Activated CD4-positive, alpha-beta T cell treated with anti-CD3 and anti-CD28 coated beads, Interleukin-2, amount 10 ng/mL, durations not matched to agents 7 days and 5 days (primary cell): ENCODE measurements around the gene CNGA3. TPM values are rescaled to one million over a fixed set of nuclear protein-coding genes. Genes with fewer than 3 reads are reported as not detected.
"Not testable (repeated sequence)": the region's sequence is repeated elsewhere in the genome, so short reads cannot be mapped to it uniquely, and the experiment has no call there.

Source experiments
- CTCF ChIA-PET: fragments of 350-600 bp; sonication (Branson Sonifier 250); formaldehyde crosslinking; loops from one replicate; lab custom pipeline; 2021; ENCODE audit warnings: antibody characterized with exemption; lab: Charles Lee
- POLR2A ChIA-PET: fragments of 350-600 bp; sonication (Branson Sonifier 250); formaldehyde crosslinking; loops from one replicate; lab custom pipeline; 2021; ENCODE audit warnings: antibody characterized with exemption; lab: Charles Lee
- DNase-seq: peaks from one replicate; pipeline ENCODE4 v3.0.0-alpha.2; 2020
- H3K27ac Mint-ChIP-seq: one replicate; pipeline ENCODE4 v1.8.0; 2021; ENCODE audit warnings: mild to moderate bottlenecking, moderate library complexity, mixed read lengths
- H3K27me3 Mint-ChIP-seq: one replicate; pipeline ENCODE4 v1.8.0; 2021; ENCODE audit warnings: mixed read lengths
- H3K36me3 Mint-ChIP-seq: one replicate; pipeline ENCODE4 v1.8.0; 2021; ENCODE audit warnings: low read depth, mixed read lengths
- H3K4me1 Mint-ChIP-seq: one replicate; pipeline ENCODE4 v1.8.0; 2021; ENCODE audit warnings: mixed read lengths
- H3K4me3 Mint-ChIP-seq: one replicate; pipeline ENCODE4 v1.8.0; 2021; ENCODE audit warnings: mild to moderate bottlenecking, moderate library complexity, mixed read lengths
- H3K9me3 Mint-ChIP-seq: one replicate; pipeline ENCODE4 v1.8.0; 2021; ENCODE audit warnings: mixed read lengths
- total RNA-seq, 2 experiments: library from RNA; stranded (reverse); gene quantifications; one replicate each; pipeline ENCODE4 v1.2.3, GENCODE V29; 2021

Gene CNGA3
- total RNA-seq, 2 experiments from 2014 or later, result not detected

- Mint-ChIP-seq H3K4me3 (no peak overlapping the region), H3K27me3 (peaks cover 34% of the 10 kb centered on the region), H3K9me3 (no peaks in the 10 kb centered on the region), H3K36me3 (no peaks in the 10 kb centered on the region), H3K4me1 (no peaks in the 10 kb centered on the region), H3K27ac (no peak overlapping the region)
- DNase-seq, result no peak
- ChIA-PET CTCF (no interaction called here), POLR2A (no interaction called here)
These were observed 35.2 kb upstream of the CNGA3 start for GRCh38 chr2:98311090-98311489.

- peaks cover 37% of the 10 kb centered on the region for H3K27me3 Mint-ChIP-seq
- ChIA-PET CTCF (no interaction called here), POLR2A (no interaction called here)
- no peaks in the 10 kb centered on the region for H3K36me3 Mint-ChIP-seq
- DNase-seq, result no peak
- no peaks in the 10 kb centered on the region for H3K4me1 Mint-ChIP-seq
- no peak overlapping the region for H3K4me3 Mint-ChIP-seq
- no peak overlapping the region for H3K27ac Mint-ChIP-seq
- no peaks in the 10 kb centered on the region for H3K9me3 Mint-ChIP-seq
These were observed 34.3 kb upstream of the CNGA3 start for GRCh38 chr2:98311771-98312545.

GRCh38 chr2:98313492-98314250 is 32.6 kb upstream of the CNGA3 start:
- no peak overlapping the region for H3K4me3 Mint-ChIP-seq
- peaks cover 2% of the 10 kb centered on the region for H3K9me3 Mint-ChIP-seq

GRCh38 chr2:98314251-98314650 is 32.0 kb upstream of the CNGA3 start:
- peaks cover 31% of the 10 kb centered on the region for H3K27me3 Mint-ChIP-seq
- H3K27ac Mint-ChIP-seq, result no peak overlapping the region
- DNase-seq, result no peak
- ChIA-PET CTCF (interaction anchor here (1.0 kb wide), 1 partner anchor 600 kb away, joined by 3 read pairs; no protein-coding TSS in a partner anchor), POLR2A (no interaction called here)
- peaks cover 3% of the 10 kb centered on the region for H3K9me3 Mint-ChIP-seq
- no peaks in the 10 kb centered on the region for H3K4me1 Mint-ChIP-seq
- H3K4me3 Mint-ChIP-seq, result no peak overlapping the region
- H3K36me3 Mint-ChIP-seq, result no peaks in the 10 kb centered on the region

More at GRCh38 chr2:98313492-98314250, 32.6 kb upstream of the CNGA3 start:
- no peaks in the 10 kb centered on the region for H3K4me1 Mint-ChIP-seq
- H3K27me3 Mint-ChIP-seq, result peaks cover 31% of the 10 kb centered on the region
- H3K27ac Mint-ChIP-seq, result no peak overlapping the region
- POLR2A ChIA-PET, result no interaction called here
- CTCF ChIA-PET, result interaction anchor here (1.0 kb wide), 1 partner anchor 600 kb away, joined by 3 read pairs; no protein-coding TSS in a partner anchor
- no peak for DNase-seq
- H3K36me3 Mint-ChIP-seq, result no peaks in the 10 kb centered on the region

GRCh38 chr2:98315957-98316356 is 30.3 kb upstream of the CNGA3 start:
- Mint-ChIP-seq H3K4me1 (no peaks in the 10 kb centered on the region), H3K36me3 (no peaks in the 10 kb centered on the region), H3K27me3 (peaks cover 21% of the 10 kb centered on the region), H3K9me3 (peaks cover 12% of the 10 kb centered on the region), H3K4me3 (no peak overlapping the region), H3K27ac (no peak overlapping the region)
- ChIA-PET POLR2A (no interaction called here), CTCF (no interaction called here)
- DNase-seq, result no peak

GRCh38 chr2:98317214-98317613 is 29.0 kb upstream of the CNGA3 start:
- no peaks in the 10 kb centered on the region for H3K36me3 Mint-ChIP-seq
- H3K4me3 Mint-ChIP-seq, result no peak overlapping the region
- no peak for DNase-seq
- CTCF ChIA-PET, result no interaction called here
- POLR2A ChIA-PET, result no interaction called here
- peaks cover 20% of the 10 kb centered on the region for H3K9me3 Mint-ChIP-seq
- no peak overlapping the region for H3K27ac Mint-ChIP-seq
- peaks cover 21% of the 10 kb centered on the region for H3K27me3 Mint-ChIP-seq
- no peaks in the 10 kb centered on the region for H3K4me1 Mint-ChIP-seq

- Mint-ChIP-seq H3K9me3 (peaks cover 22% of the 10 kb centered on the region), H3K27me3 (peaks cover 17% of the 10 kb centered on the region)
- CTCF ChIA-PET, H3K4me3 Mint-ChIP-seq, POLR2A ChIA-PET, H3K36me3 Mint-ChIP-seq, H3K27ac Mint-ChIP-seq, DNase-seq, H3K4me1 Mint-ChIP-seq: not testable (repeated sequence)
These were observed 26.1 kb upstream of the CNGA3 start for GRCh38 chr2:98320171-98320570.

GRCh38 chr2:98324181-98324580 is 22.1 kb upstream of the CNGA3 start:
- H3K36me3 Mint-ChIP-seq, result no peaks in the 10 kb centered on the region
- no peaks in the 10 kb centered on the region for H3K4me1 Mint-ChIP-seq
- no peak overlapping the region for H3K4me3 Mint-ChIP-seq
- H3K27me3 Mint-ChIP-seq, result peaks cover 16% of the 10 kb centered on the region
- POLR2A ChIA-PET, result no interaction called here
- H3K27ac Mint-ChIP-seq, result no peak overlapping the region
- peaks cover 20% of the 10 kb centered on the region for H3K9me3 Mint-ChIP-seq
- no peak for DNase-seq
- CTCF ChIA-PET, result no interaction called here

- Mint-ChIP-seq H3K9me3 (peaks cover 2% of the 10 kb centered on the region), H3K27ac (no peak overlapping the region), H3K27me3 (peaks cover 22% of the 10 kb centered on the region), H3K4me3 (no peak overlapping the region), H3K36me3 (no peaks in the 10 kb centered on the region), H3K4me1 (no peaks in the 10 kb centered on the region)
- ChIA-PET CTCF (no interaction called here), POLR2A (no interaction called here)
- DNase-seq, result no peak
These were observed 18.5 kb upstream of the CNGA3 start for GRCh38 chr2:98327776-98328175.

GRCh38 chr2:98329549-98329948 is 16.7 kb upstream of the CNGA3 start:
- no peak for DNase-seq
- Mint-ChIP-seq H3K36me3 (no peaks in the 10 kb centered on the region), H3K27me3 (peaks cover 25% of the 10 kb centered on the region), H3K27ac (no peak overlapping the region), H3K4me3 (no peak overlapping the region), H3K9me3 (no peaks in the 10 kb centered on the region), H3K4me1 (no peaks in the 10 kb centered on the region)
- POLR2A ChIA-PET, result no interaction called here
- CTCF ChIA-PET, result no interaction called here

- Mint-ChIP-seq H3K4me1 (no peaks in the 10 kb centered on the region), H3K27me3 (peaks cover 31% of the 10 kb centered on the region), H3K36me3 (no peaks in the 10 kb centered on the region), H3K4me3 (no peak overlapping the region), H3K9me3 (no peaks in the 10 kb centered on the region), H3K27ac (no peak overlapping the region)
- ChIA-PET CTCF (no interaction called here), POLR2A (no interaction called here)
- DNase-seq, result no peak
These were observed 13.3 kb upstream of the CNGA3 start for GRCh38 chr2:98332989-98333388.

GRCh38 chr2:98333922-98334321 is 12.3 kb upstream of the CNGA3 start:
- H3K27ac Mint-ChIP-seq, result no peak overlapping the region
- H3K27me3 Mint-ChIP-seq, result peaks cover 32% of the 10 kb centered on the region
- no peaks in the 10 kb centered on the region for H3K4me1 Mint-ChIP-seq
- no peak overlapping the region for H3K4me3 Mint-ChIP-seq
- ChIA-PET CTCF (no interaction called here), POLR2A (no interaction called here)
- DNase-seq, result no peak
- H3K9me3 Mint-ChIP-seq, result no peaks in the 10 kb centered on the region
- H3K36me3 Mint-ChIP-seq, result no peaks in the 10 kb centered on the region

- CTCF ChIA-PET, result no interaction called here
- DNase-seq, result no peak
- H3K4me1 Mint-ChIP-seq, result no peaks in the 10 kb centered on the region
- H3K27ac Mint-ChIP-seq, result no peak overlapping the region
- H3K9me3 Mint-ChIP-seq, result no peaks in the 10 kb centered on the region
- no peak overlapping the region for H3K4me3 Mint-ChIP-seq
- H3K27me3 Mint-ChIP-seq, result peaks cover 34% of the 10 kb centered on the region
- POLR2A ChIA-PET, result no interaction called here
- H3K36me3 Mint-ChIP-seq, result no peaks in the 10 kb centered on the region
These were observed 11.7 kb upstream of the CNGA3 start for GRCh38 chr2:98334439-98335078.
